PC-3 (cell line): Measurements from ENCODE around the gene HRH1. TPM values are rescaled to one million over a fixed set of nuclear protein-coding genes. Genes with fewer than 3 reads are reported as not detected.

Experiments
- ATAC-seq: fragments of 200-7000 bp; cut with Tn5 transposase; 2 replicates; pipeline ENCODE4 v1.9.1; 2020; ENCODE audit warnings: mild to moderate bottlenecking, moderate library complexity
- BruUV-seq: library from RNA; stranded (reverse); fragments of 400-500 nt; replicated peaks from 2 replicates; lab custom pipeline; 2021; lab: Mats Ljungman, UMichigan
- CTCF ChIA-PET: fragments of 300-600 bp; sonication (Branson Sonifier 250); formaldehyde crosslinking; loops from one replicate; lab custom pipeline; 2022; ENCODE audit warnings: antibody characterized with exemption; lab: Charles Lee
- POLR2A ChIA-PET: fragments of 300-600 bp; sonication (Branson Sonifier 250); formaldehyde crosslinking; loops from one replicate; lab custom pipeline; 2022; ENCODE audit warnings: antibody characterized with exemption; ENCODE audit not compliant: unreplicated experiment; lab: Charles Lee
- DNase-seq: peaks from one replicate; pipeline ENCODE4 v3.0.0-alpha.2; 2015
- H2AFZ ChIP-seq: fragments of 300-600 bp; sonication (generic); 2 replicates; pipeline ENCODE4 v1.6.0; 2016; ENCODE audit warnings: antibody characterized with exemption, low read length
- H3F3A ChIP-seq: fragments of 300-600 bp; sonication (generic); one replicate; pipeline ENCODE4 v1.6.0; 2017; ENCODE audit warnings: antibody characterized with exemption, low read length, control low read depth, mild to moderate bottlenecking; ENCODE audit not compliant: unreplicated experiment
- H3K27ac ChIP-seq: fragments of 300-600 bp; sonication (generic); 2 replicates; pipeline ENCODE4 v1.5.1; 2016; ENCODE audit warnings: mild to moderate bottlenecking, low read length
- H3K27me3 ChIP-seq: fragments of 300-600 bp; sonication (generic); 2 replicates; pipeline ENCODE4 v1.6.1; 2016; ENCODE audit warnings: low read length, mixed read lengths
- H3K36me3 ChIP-seq: fragments of 300-600 bp; sonication (generic); 2 replicates; pipeline ENCODE4 v1.6.1; 2016; ENCODE audit warnings: low read depth, mixed run types, low read length, mixed read lengths
- H3K4me1 ChIP-seq: fragments of 300-600 bp; sonication (generic); 2 replicates; pipeline ENCODE4 v1.5.1; 2016; ENCODE audit warnings: low read length; ENCODE audit not compliant: insufficient read depth
- H3K4me2 ChIP-seq: fragments of 300-600 bp; sonication (generic); 2 replicates; pipeline ENCODE4 v1.6.0; 2016; ENCODE audit warnings: low read length
- H3K4me3 ChIP-seq: fragments of 300-600 bp; sonication (generic); 2 replicates; pipeline ENCODE4 v1.5.1; 2016; ENCODE audit warnings: mild to moderate bottlenecking, low read length, mixed read lengths
- H3K79me2 ChIP-seq: fragments of 300-600 bp; sonication (generic); 2 replicates; pipeline ENCODE4 v1.6.1; 2017; ENCODE audit warnings: low read length, mixed read lengths
- H3K9ac ChIP-seq: fragments of 300-600 bp; sonication (generic); 2 replicates; pipeline ENCODE4 v1.6.0; 2016; ENCODE audit warnings: mild to moderate bottlenecking, low read length
- H3K9me2 ChIP-seq: fragments of 300-600 bp; sonication (generic); replicated peaks from 2 replicates; pipeline ENCODE4 v1.6.1; 2016; ENCODE audit warnings: mixed run types, low read length, mixed read lengths
- H3K9me3 ChIP-seq: fragments of 300-600 bp; sonication (generic); 2 replicates; pipeline ENCODE4 v1.6.1; 2016; ENCODE audit warnings: low read length, mixed read lengths
- H4K20me1 ChIP-seq: fragments of 300-600 bp; sonication (generic); 2 replicates; pipeline ENCODE4 v1.6.1; 2016; ENCODE audit warnings: low read length, mixed read lengths
- EZH2 ChIP-seq: fragments of 300-600 bp; sonication (generic); IDR thresholded peaks from one replicate; pipeline ENCODE4 v1.6.1; 2017; ENCODE audit warnings: antibody characterized with exemption, mild to moderate bottlenecking, low read length; ENCODE audit not compliant: unreplicated experiment
- EZH2phosphoT487 ChIP-seq: fragments of 300-600 bp; sonication (generic); IDR thresholded peaks from 2 replicates; pipeline ENCODE4 v1.6.1; 2018; ENCODE audit warnings: mild to moderate bottlenecking, antibody characterized with exemption, low read length, borderline replicate concordance
- intact Hi-C: fragments of 100-400 bp; cut with micrococcal nuclease; formaldehyde crosslinking; loops from 2 replicates; pipeline ENCODE4 v1.9.0; 2023
- total RNA-seq: library from RNA; depleted of rRNA; stranded (reverse); fragments of >200 nt; gene quantifications from 2 replicates; pipeline ENCODE4 v1.2.3, GENCODE V29; 2014
- TF ChIP-seq, protein P1 (sequence below): fragments of 300-600 bp; sonication (generic); conservative IDR thresholded peaks from 2 replicates; pipeline ENCODE4 v1.5.1; 2017; ENCODE audit warnings: antibody characterized with exemption, low read depth, mild to moderate bottlenecking, low read length

The HRH1 gene
- total RNA-seq, 1 experiment from 2014 or later: 5.9 TPM

DNA sequence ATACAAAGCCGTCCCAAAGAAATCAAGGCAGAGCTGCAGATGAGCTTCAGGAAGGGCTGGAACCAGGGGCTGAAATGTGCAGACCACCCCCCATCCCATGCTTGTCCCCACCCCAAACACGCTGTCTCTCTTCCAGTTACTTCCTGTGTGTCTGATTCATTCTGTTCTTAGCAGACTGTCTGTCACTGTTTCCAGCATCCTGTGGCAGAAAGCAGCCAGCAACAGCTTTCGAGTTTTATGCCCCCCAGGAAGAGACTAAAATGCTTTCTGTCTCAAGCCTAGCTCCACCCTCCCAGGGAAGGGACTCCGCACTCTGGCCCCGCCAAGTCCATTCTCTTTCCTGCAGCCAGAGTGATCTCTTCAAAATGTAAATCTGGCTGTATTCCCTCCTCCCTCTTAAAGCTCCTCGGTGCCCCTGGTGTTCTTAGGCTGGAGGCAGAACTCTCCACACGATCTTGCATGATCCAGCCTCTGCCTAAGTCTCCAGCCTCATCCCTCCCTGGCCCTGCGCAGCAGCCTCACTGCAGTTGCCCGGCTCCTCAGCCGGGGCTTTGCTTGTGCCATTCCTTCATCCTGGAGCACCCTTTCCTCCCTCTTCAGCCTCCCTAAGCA is 41.5 kb downstream of the HRH1 start:
- Histone ChIP-seq H3K9me2 (no peaks in the 10 kb centered on the region), H2AFZ (peak overlapping the region; percentile 43; the same call in 1 of the 2 replicates), H3K9ac (peak overlapping the region; percentile 64), H4K20me1 (no peaks in the 10 kb centered on the region), H3K79me2 (no peaks in the 10 kb centered on the region), H3K36me3 (0 out of 2 replicates have a peak, but pooled peaks cover 10% of the 10 kb centered on the region), H3K27ac (peak overlapping the region; percentile 89), H3K4me2 (peak overlapping the region; percentile 76), H3F3A (no peaks in the 10 kb centered on the region), H3K9me3 (no peaks in the 10 kb centered on the region), H3K4me3 (peak overlapping the region; percentile 36; the same call in 1 of the 2 replicates), H3K4me1 (peaks cover 37% of the 10 kb centered on the region), H3K27me3 (no peaks in the 10 kb centered on the region)
- ATAC-seq (peak; percentile 43), DNase-seq (peak; percentile 36)
- BruUV-seq: no TSS peak
- intact Hi-C loops: loop anchor here (1.0 kb wide), 3 partner anchors 10 to 59 kb away; no protein-coding TSS in a partner anchor
- ChIA-PET CTCF (no interaction called here), POLR2A (interaction anchor here (0.6 kb wide), 1 partner anchor 139 kb away, joined by 3 read pairs; no protein-coding TSS in a partner anchor)
- TF ChIP-seq, protein P1, sequence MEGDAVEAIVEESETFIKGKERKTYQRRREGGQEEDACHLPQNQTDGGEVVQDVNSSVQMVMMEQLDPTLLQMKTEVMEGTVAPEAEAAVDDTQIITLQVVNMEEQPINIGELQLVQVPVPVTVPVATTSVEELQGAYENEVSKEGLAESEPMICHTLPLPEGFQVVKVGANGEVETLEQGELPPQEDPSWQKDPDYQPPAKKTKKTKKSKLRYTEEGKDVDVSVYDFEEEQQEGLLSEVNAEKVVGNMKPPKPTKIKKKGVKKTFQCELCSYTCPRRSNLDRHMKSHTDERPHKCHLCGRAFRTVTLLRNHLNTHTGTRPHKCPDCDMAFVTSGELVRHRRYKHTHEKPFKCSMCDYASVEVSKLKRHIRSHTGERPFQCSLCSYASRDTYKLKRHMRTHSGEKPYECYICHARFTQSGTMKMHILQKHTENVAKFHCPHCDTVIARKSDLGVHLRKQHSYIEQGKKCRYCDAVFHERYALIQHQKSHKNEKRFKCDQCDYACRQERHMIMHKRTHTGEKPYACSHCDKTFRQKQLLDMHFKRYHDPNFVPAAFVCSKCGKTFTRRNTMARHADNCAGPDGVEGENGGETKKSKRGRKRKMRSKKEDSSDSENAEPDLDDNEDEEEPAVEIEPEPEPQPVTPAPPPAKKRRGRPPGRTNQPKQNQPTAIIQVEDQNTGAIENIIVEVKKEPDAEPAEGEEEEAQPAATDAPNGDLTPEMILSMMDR: no peak
- no peak for TF ChIP-seq EZH2phosphoT487
- TF ChIP-seq EZH2: no peak

DNA sequence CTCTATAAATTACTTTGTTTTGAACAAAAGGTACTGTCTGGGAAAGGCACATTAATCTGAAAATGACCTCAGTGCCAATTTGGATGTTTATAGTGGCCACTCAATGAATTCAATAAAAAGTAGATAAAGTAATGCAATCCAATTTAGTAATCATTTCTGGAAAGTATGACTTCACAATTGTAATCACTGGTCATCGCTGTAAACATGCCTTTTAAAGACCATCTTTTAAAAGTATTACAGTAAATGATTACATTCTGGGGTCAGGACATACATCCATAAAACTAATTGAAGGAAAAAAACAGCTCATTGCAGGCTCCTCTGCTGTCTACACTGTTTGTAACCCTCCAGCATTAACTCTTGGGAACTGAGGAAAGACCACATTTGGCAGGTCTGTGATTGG is 43.2 kb downstream of the HRH1 start:
- no peaks in the 10 kb centered on the region for H3K27me3 ChIP-seq
- DNase-seq (no peak), ATAC-seq (no peak)
- no peak overlapping the region for H3K4me2 ChIP-seq
- H3K36me3 ChIP-seq: 0 out of 2 replicates have a peak, but pooled peaks cover 6% of the 10 kb centered on the region
- H3K9me3 ChIP-seq: no peaks in the 10 kb centered on the region
- no peak overlapping the region for H3K9ac ChIP-seq
- BruUV-seq: no TSS peak
- H3K4me3 ChIP-seq: no peak overlapping the region
- H3K79me2 ChIP-seq: no peaks in the 10 kb centered on the region
- H3K27ac ChIP-seq: peak overlapping the region; percentile 89; the same call in 1 of the 2 replicates
- no peaks in the 10 kb centered on the region for H3K9me2 ChIP-seq
- H3F3A ChIP-seq: no peaks in the 10 kb centered on the region
- POLR2A ChIA-PET: interaction anchor here (0.6 kb wide), 3 partner anchors 16 to 168 kb away, joined by 3 to 5 read pairs (median 4); no protein-coding TSS in a partner anchor
- CTCF ChIA-PET: interaction anchor here (0.5 kb wide), 1 partner anchor 39 kb away, joined by 3 read pairs; no protein-coding TSS in a partner anchor
- TF ChIP-seq EZH2 (no peak), EZH2phosphoT487 (no peak)
- TF ChIP-seq, protein P1: no peak
- intact Hi-C loops: no loop called here
- H3K4me1 ChIP-seq: peaks cover 49% of the 10 kb centered on the region
- no peak overlapping the region for H2AFZ ChIP-seq
- H4K20me1 ChIP-seq: no peaks in the 10 kb centered on the region
